IMR-90 (cell line): Measurements from ENCODE around the gene IFT81.

ENCODE experiments used
- CEBPB ChIP-seq: IDR thresholded peaks from 2 replicates; pipeline ENCODE4 v1.6.1; 2012; ENCODE audit warnings: low read depth, low read length, improper control_type of control experiment
- FOS ChIP-seq: fragments of 150-350 bp; IDR thresholded peaks from 2 replicates; pipeline ENCODE4 v1.6.1; 2016; ENCODE audit warnings: low read depth, low read length
- MAFK ChIP-seq: IDR thresholded peaks from 2 replicates; pipeline ENCODE4 v1.6.1; 2012; ENCODE audit warnings: low read depth, low read length, improper control_type of control experiment
- MAZ ChIP-seq: IDR thresholded peaks from 2 replicates; pipeline ENCODE4 v1.6.1; 2012; ENCODE audit warnings: low read depth, mild to moderate bottlenecking, low read length, improper control_type of control experiment, moderate library complexity, borderline replicate concordance
- MXI1 ChIP-seq: IDR thresholded peaks from 2 replicates; pipeline ENCODE4 v1.6.1; 2012; ENCODE audit warnings: low read depth, mild to moderate bottlenecking, low read length, moderate library complexity, borderline replicate concordance
- POLR2A ChIP-seq: IDR thresholded peaks from 2 replicates; pipeline ENCODE4 v1.6.1; 2012; ENCODE audit warnings: mild to moderate bottlenecking, low read depth, low read length
- RAD21 ChIP-seq: IDR thresholded peaks from 2 replicates; pipeline ENCODE4 v1.6.1; 2012; ENCODE audit warnings: low read length, improper control_type of control experiment
- RCOR1 ChIP-seq: IDR thresholded peaks from 2 replicates; pipeline ENCODE4 v1.6.1; 2012; ENCODE audit warnings: mild to moderate bottlenecking, low read length, improper control_type of control experiment; ENCODE audit not compliant: insufficient replicate concordance
- SMC3 ChIP-seq: fragments of 150-350 bp; IDR thresholded peaks from 2 replicates; pipeline ENCODE4 v1.6.1; 2016; ENCODE audit warnings: low read depth, mild to moderate bottlenecking, antibody characterized with exemption, low read length, moderate library complexity
- TF ChIP-seq, protein P1 (sequence below): conservative IDR thresholded peaks from 2 replicates; pipeline ENCODE4 v1.5.1; 2012; ENCODE audit warnings: mild to moderate bottlenecking, low read depth, low read length, improper control_type of control experiment
- TF ChIP-seq, protein P2 (sequence below): fragments of 150-350 bp; IDR thresholded peaks from 2 replicates; pipeline ENCODE4 v1.6.1; 2017; ENCODE audit warnings: mild to moderate bottlenecking, antibody characterized with exemption, low read length, low read depth
- TF ChIP-seq, protein P3 (sequence below): fragments of 150-350 bp; IDR thresholded peaks from 2 replicates; pipeline ENCODE4 v1.6.1; 2016; ENCODE audit warnings: low read depth, mild to moderate bottlenecking, low read length, moderate library complexity, borderline replicate concordance

DNA sequence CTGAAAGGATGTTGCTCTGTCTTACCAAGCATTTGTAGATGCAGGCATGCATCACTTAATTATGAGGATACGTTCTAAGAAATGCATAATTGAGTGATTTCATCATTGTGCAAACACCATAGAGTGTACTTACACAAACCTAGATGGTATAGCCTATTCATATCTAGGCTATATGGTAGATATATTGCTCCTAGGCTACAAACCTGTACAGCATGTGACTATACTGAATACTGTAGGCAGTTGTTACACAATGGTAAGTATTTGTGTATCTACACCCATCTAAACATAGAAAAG lies 75.9 kb downstream of the IFT81 start:
- TF ChIP-seq POLR2A: no peak
- no peak for TF ChIP-seq RAD21
- no peak for TF ChIP-seq MXI1
- TF ChIP-seq, protein P1, sequence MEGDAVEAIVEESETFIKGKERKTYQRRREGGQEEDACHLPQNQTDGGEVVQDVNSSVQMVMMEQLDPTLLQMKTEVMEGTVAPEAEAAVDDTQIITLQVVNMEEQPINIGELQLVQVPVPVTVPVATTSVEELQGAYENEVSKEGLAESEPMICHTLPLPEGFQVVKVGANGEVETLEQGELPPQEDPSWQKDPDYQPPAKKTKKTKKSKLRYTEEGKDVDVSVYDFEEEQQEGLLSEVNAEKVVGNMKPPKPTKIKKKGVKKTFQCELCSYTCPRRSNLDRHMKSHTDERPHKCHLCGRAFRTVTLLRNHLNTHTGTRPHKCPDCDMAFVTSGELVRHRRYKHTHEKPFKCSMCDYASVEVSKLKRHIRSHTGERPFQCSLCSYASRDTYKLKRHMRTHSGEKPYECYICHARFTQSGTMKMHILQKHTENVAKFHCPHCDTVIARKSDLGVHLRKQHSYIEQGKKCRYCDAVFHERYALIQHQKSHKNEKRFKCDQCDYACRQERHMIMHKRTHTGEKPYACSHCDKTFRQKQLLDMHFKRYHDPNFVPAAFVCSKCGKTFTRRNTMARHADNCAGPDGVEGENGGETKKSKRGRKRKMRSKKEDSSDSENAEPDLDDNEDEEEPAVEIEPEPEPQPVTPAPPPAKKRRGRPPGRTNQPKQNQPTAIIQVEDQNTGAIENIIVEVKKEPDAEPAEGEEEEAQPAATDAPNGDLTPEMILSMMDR: no peak
- no peak for TF ChIP-seq SMC3
- no peak for TF ChIP-seq RCOR1
- TF ChIP-seq, protein P2, sequence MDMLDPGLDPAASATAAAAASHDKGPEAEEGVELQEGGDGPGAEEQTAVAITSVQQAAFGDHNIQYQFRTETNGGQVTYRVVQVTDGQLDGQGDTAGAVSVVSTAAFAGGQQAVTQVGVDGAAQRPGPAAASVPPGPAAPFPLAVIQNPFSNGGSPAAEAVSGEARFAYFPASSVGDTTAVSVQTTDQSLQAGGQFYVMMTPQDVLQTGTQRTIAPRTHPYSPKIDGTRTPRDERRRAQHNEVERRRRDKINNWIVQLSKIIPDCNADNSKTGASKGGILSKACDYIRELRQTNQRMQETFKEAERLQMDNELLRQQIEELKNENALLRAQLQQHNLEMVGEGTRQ: no peak
- TF ChIP-seq, protein P3, sequence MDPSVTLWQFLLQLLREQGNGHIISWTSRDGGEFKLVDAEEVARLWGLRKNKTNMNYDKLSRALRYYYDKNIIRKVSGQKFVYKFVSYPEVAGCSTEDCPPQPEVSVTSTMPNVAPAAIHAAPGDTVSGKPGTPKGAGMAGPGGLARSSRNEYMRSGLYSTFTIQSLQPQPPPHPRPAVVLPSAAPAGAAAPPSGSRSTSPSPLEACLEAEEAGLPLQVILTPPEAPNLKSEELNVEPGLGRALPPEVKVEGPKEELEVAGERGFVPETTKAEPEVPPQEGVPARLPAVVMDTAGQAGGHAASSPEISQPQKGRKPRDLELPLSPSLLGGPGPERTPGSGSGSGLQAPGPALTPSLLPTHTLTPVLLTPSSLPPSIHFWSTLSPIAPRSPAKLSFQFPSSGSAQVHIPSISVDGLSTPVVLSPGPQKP: no peak
- no peak for TF ChIP-seq MAZ
- no peak for TF ChIP-seq FOS
- TF ChIP-seq MAFK: no peak
- peak; percentile 46; the same call in 1 of the 2 replicates for TF ChIP-seq CEBPB
